Psoas muscle (tissue), 8 donors: Measurements from ENCODE around the gene ATRNL1. TPM values are rescaled to one million over a fixed set of nuclear protein-coding genes. Genes with fewer than 3 reads are reported as not detected.
"Not testable (repeated sequence)": the region's sequence is repeated elsewhere in the genome, so short reads cannot be mapped to it uniquely, and the experiment has no call there.

Experiments
- ATAC-seq, 4 donors: fragments of 200-7000 bp; cut with Tn5 transposase; one replicate each; pipeline ENCODE4 v1.9.1; 2020; ENCODE audit warnings: moderate library complexity in 3 of 4, mild to moderate bottlenecking in 2 of 4
- DNase-seq, 2 donors: peaks; one replicate each; pipeline ENCODE4 v3.0.0-alpha.2; 2020
- H3K27ac ChIP-seq: fragments of 200-600 bp; one replicate; pipeline ENCODE4 v1.8.0; 2022
- H3K27me3 ChIP-seq, 3 donors: fragments of 200-600 bp in 1 of 3; one replicate each; pipeline versions ENCODE4 v1.6.1 to v1.8.0; 2013 to 2022; ENCODE audit warnings: low read length in 2 of 3, mild to moderate bottlenecking in 2 of 3, moderate library complexity in 1 of 3; ENCODE audit not compliant: insufficient read depth in 3 of 3
- H3K36me3 ChIP-seq, 2 donors: fragments of 200-600 bp in 1 of 2; one replicate each; pipeline versions ENCODE4 v1.6.1 to v1.8.0; 2013 to 2022; ENCODE audit warnings: low read depth in 1 of 2, mild to moderate bottlenecking in 1 of 2, moderate library complexity in 1 of 2; ENCODE audit not compliant: insufficient read depth in 1 of 2
- H3K4me1 ChIP-seq: fragments of 200-600 bp; one replicate; pipeline ENCODE4 v1.8.0; 2022
- H3K4me3 ChIP-seq: fragments of 200-600 bp; one replicate; pipeline ENCODE4 v1.8.0; 2022; ENCODE audit warnings: mild to moderate bottlenecking
- H3K9me3 ChIP-seq: fragments of 200-600 bp; one replicate; pipeline ENCODE4 v1.8.0; 2022
- CTCF ChIP-seq: fragments of 200-600 bp; IDR thresholded peaks from one replicate; pipeline ENCODE4 v1.8.0; 2022; ENCODE audit warnings: antibody characterized with exemption
- WGBS, 3 donors: extraction: QIAGEN DNeasy Blood & Tissue Kit; methylation state at CpG; one replicate each; pipeline versions ENCODE4 v1.1.6 to v1.1.7; 2013; 5-methylcytosine and 5-hydroxymethylcytosine counted together
- intact Hi-C, 2 donors: fragments of 100-400 bp; cut with DNase I; formaldehyde crosslinking; loops; one replicate each; pipeline versions ENCODE4 v1.11.0 to v1.14.2; 2022
- polyA plus RNA-seq, 3 donors: library from polyadenylated mRNA; stranded (reverse); fragments of 200-250 nt; gene quantifications; one replicate each; pipeline ENCODE4 v1.2.3, GENCODE V29; 2013
- total RNA-seq, 4 donors: library from RNA; stranded (reverse); fragmentation: NEBNext Ultra II Directional in 2 of 4; extraction: Animal tissue kit (Norgen Biotek cat#: 25700) in 2 of 4; gene quantifications; one replicate each; pipeline versions ENCODE4 v1.2.1 to v1.2.4, GENCODE V29; 2021 to 2023
- donor health status: healthy with polysubstance abuse.
- donor health status: DM: no; HTN: no; CAD: no; lungs with moderate emphysema.
- donor health status: Bipolar disorder and iron deficiency.
- donor health status: healthy.
- donor health status: DM: yes; HTN: yes; CAD: no.
- donor health status: DM: no; HTN: no; CAD: no.
- donor health status: DM: no; HTN: no; CAD: no.
- donor health status: DM: yes; HTN: yes; CAD: no.

ATRNL1 gene
- total and polyA plus RNA-seq, 7 donors, result 0.01 to 7.1 (median 2.2) TPM

GRCh38 chr10:115163129-115163528 is 70.0 kb downstream of the ATRNL1 start:
- WGBS, 3 donors, result 91 to 92% (median 91%) methylated on average over 5 of the region's 5 CpGs
- no peaks in the 10 kb centered on the region for H3K4me1 ChIP-seq
- ATAC-seq (no peak), DNase-seq (no peak)
- H3K27ac ChIP-seq, result no peak overlapping the region
- H3K4me3 ChIP-seq, result no peak overlapping the region
- intact Hi-C loops, result no loop called here
- H3K9me3 ChIP-seq, result no peaks in the 10 kb centered on the region
- H3K27me3 ChIP-seq, result no peaks in the 10 kb centered on the region
- TF ChIP-seq CTCF, result no peak
- H3K36me3 ChIP-seq, result no peaks in the 10 kb centered on the region

GRCh38 chr10:115164220-115164619 is 71.1 kb downstream of the ATRNL1 start:
- Histone ChIP-seq H3K4me1 (no peaks in the 10 kb centered on the region), H3K36me3 (no peaks in the 10 kb centered on the region), H3K27ac (no peak overlapping the region), H3K9me3 (no peaks in the 10 kb centered on the region), H3K4me3 (no peak overlapping the region), H3K27me3 (no peaks in the 10 kb centered on the region)
- 91 to 94% (median 91%) methylated on average over 2 of the region's 2 CpGs for WGBS, 3 donors
- DNase-seq, result no peak
- no peak for ATAC-seq
- intact Hi-C loops, result no loop called here
- TF ChIP-seq CTCF, result no peak

- no peak overlapping the region for H3K27ac ChIP-seq
- no peaks in the 10 kb centered on the region for H3K36me3 ChIP-seq
- no peak overlapping the region for H3K4me3 ChIP-seq
- ATAC-seq, result no peak
- H3K4me1 ChIP-seq, result no peaks in the 10 kb centered on the region
- peaks cover 0 to 2% (median 0%) of the 10 kb centered on the region in 3 donors for H3K27me3 ChIP-seq
- DNase-seq, result no peak
- intact Hi-C loops, result no loop called here
- no peaks in the 10 kb centered on the region for H3K9me3 ChIP-seq
- TF ChIP-seq CTCF, result no peak
- WGBS, 3 donors, result 83 to 89% (median 84%) methylated on average over 2 of the region's 2 CpGs
Measured at GRCh38 chr10:115167751-115168150, 74.6 kb downstream of the ATRNL1 start.

- TF ChIP-seq CTCF, result peak; percentile 35
- Histone ChIP-seq H3K27me3 (peaks cover 0 to 4% (median 0%) of the 10 kb centered on the region in 3 donors), H3K4me3 (no peak overlapping the region), H3K9me3 (no peaks in the 10 kb centered on the region), H3K27ac (no peak overlapping the region), H3K4me1 (no peaks in the 10 kb centered on the region), H3K36me3 (no peaks in the 10 kb centered on the region)
- WGBS, 3 donors, result 3 to 5% (median 5%) methylated on average over 1 of the region's 1 CpG
- DNase-seq (no peak), ATAC-seq (no peak)
- intact Hi-C loops, result no loop called here
Measured at GRCh38 chr10:115171392-115171960, 78.3 kb downstream of the ATRNL1 start.

- no peaks in the 10 kb centered on the region for H3K9me3 ChIP-seq
- WGBS, 3 donors, result 76 to 81% (median 76%) methylated on average over 3 of the region's 3 CpGs
- ATAC-seq (no peak), DNase-seq (no peak)
- no peak overlapping the region for H3K27ac ChIP-seq
- no peak overlapping the region for H3K4me3 ChIP-seq
- H3K27me3 ChIP-seq, result peaks cover 0 to 4% (median 0%) of the 10 kb centered on the region in 3 donors
- no peaks in the 10 kb centered on the region for H3K36me3 ChIP-seq
- no peaks in the 10 kb centered on the region for H3K4me1 ChIP-seq
- intact Hi-C loops, result no loop called here
- no peak for TF ChIP-seq CTCF
Measured at GRCh38 chr10:115173915-115174443, 80.8 kb downstream of the ATRNL1 start.

GRCh38 chr10:115207276-115207675 is 114.1 kb downstream of the ATRNL1 start:
- H3K27ac ChIP-seq, H3K27me3 ChIP-seq, H3K4me3 ChIP-seq, intact Hi-C loops, H3K9me3 ChIP-seq, H3K4me1 ChIP-seq, H3K36me3 ChIP-seq, ATAC-seq, DNase-seq: not testable (repeated sequence)
- WGBS, 3 donors, result 77 to 87% (median 82%) methylated on average over 2 of the region's 2 CpGs
